HepG2 (cell line): ENCODE results near the gene ADGRG6. TPM values are rescaled to one million over a fixed set of nuclear protein-coding genes. Genes with fewer than 3 reads are reported as not detected.
A peak's percentile ranks its signal among the peaks of the same experiment; 100 is the strongest.

Source experiments
- GABPB1 ChIP-seq: IDR thresholded peaks from 2 replicates; pipeline ENCODE4 v1.6.1; 2016; ENCODE audit warnings: mild to moderate bottlenecking, missing genetic modification reagents, moderate library complexity, missing compliant biosample characterization
- KMT2A ChIP-seq: sonication (generic); formaldehyde crosslinking; IDR thresholded peaks from 2 replicates; pipeline ENCODE4 v1.4.0; 2020; ENCODE audit warnings: missing genetic modification reagents
- MEIS2 ChIP-seq: sonication (generic); formaldehyde crosslinking; IDR thresholded peaks from 2 replicates; pipeline ENCODE4 v1.9.0; 2021; ENCODE audit warnings: mild to moderate bottlenecking, missing genetic modification reagents
- MZF1 ChIP-seq: sonication (generic); formaldehyde crosslinking; IDR thresholded peaks from 2 replicates; pipeline ENCODE4 v1.8.1; 2023; ENCODE audit warnings: mild to moderate bottlenecking, missing genetic modification reagents, borderline replicate concordance
- NR2F6 ChIP-seq, 2 experiments: IDR thresholded peaks; 2 replicates each; pipeline ENCODE4 v1.6.1; 2016; ENCODE audit warnings: antibody characterized with exemption in 1 of 2, mild to moderate bottlenecking in 1 of 2
- PHF5A ChIP-seq: IDR thresholded peaks from one replicate; pipeline ENCODE4 v1.6.1; 2018; ENCODE audit warnings: low read depth, missing genetic modification reagents; ENCODE audit not compliant: unreplicated experiment
- PITX1 ChIP-seq: sonication (generic); formaldehyde crosslinking; IDR thresholded peaks from 2 replicates; pipeline ENCODE4 v1.5.1; 2020; ENCODE audit warnings: mild to moderate bottlenecking, missing genetic modification reagents
- PRMT3 ChIP-seq: sonication (generic); formaldehyde crosslinking; IDR thresholded peaks from 2 replicates; pipeline ENCODE4 v1.8.1; 2022; ENCODE audit warnings: low read depth, mild to moderate bottlenecking, moderate library complexity, missing genetic modification reagents, borderline replicate concordance
- STAG1 ChIP-seq: sonication (generic); formaldehyde crosslinking; IDR thresholded peaks from 2 replicates; pipeline ENCODE4 v1.4.0; 2020; ENCODE audit warnings: missing genetic modification reagents
- TCF7L2 ChIP-seq: IDR thresholded peaks from 2 replicates; pipeline ENCODE4 v1.6.1; 2011; ENCODE audit warnings: mild to moderate bottlenecking, low read depth, low read length, moderate library complexity
- TP53 ChIP-seq: sonication (generic); formaldehyde crosslinking; conservative IDR thresholded peaks from 2 replicates; pipeline ENCODE4 v1.4.0; 2020; ENCODE audit warnings: missing genetic modification reagents
- U2AF2 ChIP-seq: fragments of 200-400 bp; formaldehyde crosslinking; IDR thresholded peaks from 2 replicates; pipeline ENCODE4 v1.6.1; 2017; ENCODE audit warnings: low read depth, mild to moderate bottlenecking, low read length
- ZBTB21 ChIP-seq: sonication (generic); formaldehyde crosslinking; IDR thresholded peaks from 2 replicates; pipeline ENCODE4 v1.4.0; 2020; ENCODE audit warnings: missing genetic modification reagents
- ZNF337 ChIP-seq: sonication (generic); formaldehyde crosslinking; IDR thresholded peaks from 2 replicates; pipeline ENCODE4 v1.5.1; 2020; ENCODE audit warnings: missing genetic modification reagents, low read depth, mild to moderate bottlenecking, borderline replicate concordance
- ZNF850 ChIP-seq: sonication (generic); formaldehyde crosslinking; conservative IDR thresholded peaks from 2 replicates; pipeline ENCODE4 v1.9.0; 2021; ENCODE audit warnings: mild to moderate bottlenecking, missing genetic modification reagents
- ZNF883 ChIP-seq: sonication (generic); formaldehyde crosslinking; IDR thresholded peaks from 2 replicates; pipeline ENCODE4 v1.5.1; 2020; ENCODE audit warnings: mild to moderate bottlenecking, missing genetic modification reagents; ENCODE audit errors: not compliant biosample characterization
- polyA plus RNA-seq, 8 experiments: library from polyadenylated mRNA; depleted of rRNA in 3 of 8; stranded (reverse) in 7 of 8; unstranded in 1 of 8; fragments of >200 nt; fragmentation: Illumina TruSeq in 4 of 8; extraction: Trizol in 4 of 8; gene quantifications; 2 replicates each; pipeline versions ENCODE4 v1.2.1 to v1.2.3, GENCODE V29; 2011 to 2016; ENCODE audit warnings: low read depth in 4 of 8, missing spikeins in 1 of 8, mixed read lengths in 1 of 8; ENCODE audit not compliant: insufficient read depth in 1 of 8
- total RNA-seq, 5 experiments: library from RNA; depleted of rRNA; stranded (reverse); fragments of >200 nt; fragmentation: Illumina TruSeq; extraction: Trizol; gene quantifications; 2 replicates each; pipeline ENCODE4 v1.2.3, GENCODE V29; 2016; ENCODE audit warnings: low read depth in 1 of 5
- TF ChIP-seq, protein P1 (sequence below): sonication (generic); formaldehyde crosslinking; IDR thresholded peaks from 2 replicates; pipeline ENCODE4 v1.5.0; 2020; ENCODE audit warnings: mild to moderate bottlenecking, missing genetic modification reagents, borderline replicate concordance
- TF ChIP-seq, protein P2 (sequence below), 2 experiments: sonication (generic) in 1 of 2; formaldehyde crosslinking in 1 of 2; IDR thresholded peaks; 2 replicates each; pipeline versions ENCODE4 v1.4.0 to v1.6.1; 2016 to 2020; ENCODE audit warnings: borderline replicate concordance in 1 of 2, low read depth in 1 of 2, mild to moderate bottlenecking in 1 of 2, missing genetic modification reagents in 1 of 2
- TF ChIP-seq, protein P3 (sequence below): sonication (generic); formaldehyde crosslinking; IDR thresholded peaks from 2 replicates; pipeline ENCODE4 v1.4.0; 2020; ENCODE audit warnings: missing genetic modification reagents

Gene ADGRG6
- total and polyA plus RNA-seq, 2 of the 13 experiments (the other 11 are each of a cell fraction or from before 2014, with no cell fraction given) = 129 to 249 TPM

DNA sequence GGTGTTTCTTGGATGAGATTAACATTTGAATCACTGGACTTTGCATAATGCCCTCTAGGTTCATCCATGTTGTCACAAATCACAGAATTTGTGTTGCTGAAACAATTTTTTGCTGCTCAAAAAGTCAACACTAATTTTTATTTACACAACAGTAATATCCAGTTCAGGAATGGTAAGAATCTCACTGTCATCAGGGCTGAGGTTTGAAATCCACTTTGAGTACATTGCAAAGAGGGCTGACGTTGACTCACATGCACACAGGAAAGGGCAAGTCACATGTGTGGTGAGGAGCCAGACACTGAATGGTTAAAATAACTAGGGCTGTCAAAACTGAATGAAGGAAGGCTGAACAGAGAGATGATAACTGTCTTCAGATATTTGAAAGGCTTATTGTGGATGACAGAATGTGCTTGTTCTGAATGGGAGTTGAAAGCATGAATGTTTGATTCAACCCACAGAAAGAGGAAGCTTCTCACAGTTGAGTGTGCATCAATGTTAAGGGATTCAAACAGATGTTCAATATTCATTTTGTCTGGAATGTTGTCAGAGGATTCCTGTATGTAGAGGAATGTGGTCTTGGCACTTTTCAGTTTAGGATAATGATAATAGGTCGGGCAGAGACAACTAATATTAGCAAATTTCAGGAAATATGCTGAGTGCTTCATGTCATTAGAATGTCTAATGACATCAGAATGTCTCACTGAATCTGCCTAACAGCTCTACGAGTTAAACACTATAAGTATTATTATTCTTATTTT lies 3.6 kb upstream of the ADGRG6 start (continued):
- peak; percentile 55; the same call in 1 of the 2 replicates for TF ChIP-seq KMT2A (CRISPR knock-in tag)
- TF ChIP-seq GABPB1 (CRISPR knock-in tag) = peak; percentile 34; the same call in 1 of the 2 replicates
- TF ChIP-seq MEIS2 = no peak
- TF ChIP-seq U2AF2 = no peak
- peak; percentile 52; the same call in 1 of the 2 replicates for TF ChIP-seq NR2F6 (IDR thresholded peaks at IDR 0.05)
- peak; percentile 73 for TF ChIP-seq NR2F6 (CRISPR knock-in tag; IDR thresholded peaks at IDR 0.05)
- TF ChIP-seq, protein P1, sequence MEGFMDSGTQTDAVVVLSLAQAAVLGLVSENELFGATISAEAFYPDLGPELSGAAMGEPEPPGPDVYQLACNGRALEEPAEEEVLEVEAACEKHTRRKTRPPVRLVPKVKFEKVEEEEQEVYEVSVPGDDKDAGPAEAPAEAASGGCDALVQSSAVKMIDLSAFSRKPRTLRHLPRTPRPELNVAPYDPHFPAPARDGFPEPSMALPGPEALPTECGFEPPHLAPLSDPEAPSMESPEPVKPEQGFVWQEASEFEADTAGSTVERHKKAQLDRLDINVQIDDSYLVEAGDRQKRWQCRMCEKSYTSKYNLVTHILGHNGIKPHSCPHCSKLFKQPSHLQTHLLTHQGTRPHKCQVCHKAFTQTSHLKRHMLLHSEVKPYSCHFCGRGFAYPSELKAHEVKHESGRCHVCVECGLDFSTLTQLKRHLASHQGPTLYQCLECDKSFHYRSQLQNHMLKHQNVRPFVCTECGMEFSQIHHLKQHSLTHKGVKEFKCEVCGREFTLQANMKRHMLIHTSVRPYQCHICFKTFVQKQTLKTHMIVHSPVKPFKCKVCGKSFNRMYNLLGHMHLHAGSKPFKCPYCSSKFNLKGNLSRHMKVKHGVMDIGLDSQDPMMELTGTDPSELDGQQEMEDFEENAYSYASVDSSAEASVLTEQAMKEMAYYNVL (CRISPR knock-in tag) = 0 out of 2 replicates have a peak, but pooled peaks have one; percentile 27
- TF ChIP-seq PRMT3 (CRISPR knock-in tag) = 0 out of 2 replicates have a peak, but pooled peaks have one; percentile 29
- TF ChIP-seq ZNF850 (CRISPR knock-in tag) = no peak
- TF ChIP-seq ZNF883 (CRISPR knock-in tag) = no peak
- TF ChIP-seq PITX1 = peak; percentile 82
- no peak for TF ChIP-seq MZF1 (CRISPR knock-in tag)
- TF ChIP-seq TP53 (CRISPR knock-in tag) = no peak
- TF ChIP-seq, protein P2, sequence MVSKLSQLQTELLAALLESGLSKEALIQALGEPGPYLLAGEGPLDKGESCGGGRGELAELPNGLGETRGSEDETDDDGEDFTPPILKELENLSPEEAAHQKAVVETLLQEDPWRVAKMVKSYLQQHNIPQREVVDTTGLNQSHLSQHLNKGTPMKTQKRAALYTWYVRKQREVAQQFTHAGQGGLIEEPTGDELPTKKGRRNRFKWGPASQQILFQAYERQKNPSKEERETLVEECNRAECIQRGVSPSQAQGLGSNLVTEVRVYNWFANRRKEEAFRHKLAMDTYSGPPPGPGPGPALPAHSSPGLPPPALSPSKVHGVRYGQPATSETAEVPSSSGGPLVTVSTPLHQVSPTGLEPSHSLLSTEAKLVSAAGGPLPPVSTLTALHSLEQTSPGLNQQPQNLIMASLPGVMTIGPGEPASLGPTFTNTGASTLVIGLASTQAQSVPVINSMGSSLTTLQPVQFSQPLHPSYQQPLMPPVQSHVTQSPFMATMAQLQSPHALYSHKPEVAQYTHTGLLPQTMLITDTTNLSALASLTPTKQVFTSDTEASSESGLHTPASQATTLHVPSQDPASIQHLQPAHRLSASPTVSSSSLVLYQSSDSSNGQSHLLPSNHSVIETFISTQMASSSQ (IDR thresholded peaks at IDR 0.05; ENCODE audit: low read depth) = no peak
- TF ChIP-seq, protein P2 (CRISPR knock-in tag; IDR thresholded peaks at IDR 0.05; ENCODE audit: borderline replicate concordance) = peak; percentile 20; the same call in 1 of the 2 replicates
- TF ChIP-seq STAG1 (CRISPR knock-in tag) = no peak
- TF ChIP-seq ZBTB21 (CRISPR knock-in tag) = no peak
- TF ChIP-seq, protein P3, sequence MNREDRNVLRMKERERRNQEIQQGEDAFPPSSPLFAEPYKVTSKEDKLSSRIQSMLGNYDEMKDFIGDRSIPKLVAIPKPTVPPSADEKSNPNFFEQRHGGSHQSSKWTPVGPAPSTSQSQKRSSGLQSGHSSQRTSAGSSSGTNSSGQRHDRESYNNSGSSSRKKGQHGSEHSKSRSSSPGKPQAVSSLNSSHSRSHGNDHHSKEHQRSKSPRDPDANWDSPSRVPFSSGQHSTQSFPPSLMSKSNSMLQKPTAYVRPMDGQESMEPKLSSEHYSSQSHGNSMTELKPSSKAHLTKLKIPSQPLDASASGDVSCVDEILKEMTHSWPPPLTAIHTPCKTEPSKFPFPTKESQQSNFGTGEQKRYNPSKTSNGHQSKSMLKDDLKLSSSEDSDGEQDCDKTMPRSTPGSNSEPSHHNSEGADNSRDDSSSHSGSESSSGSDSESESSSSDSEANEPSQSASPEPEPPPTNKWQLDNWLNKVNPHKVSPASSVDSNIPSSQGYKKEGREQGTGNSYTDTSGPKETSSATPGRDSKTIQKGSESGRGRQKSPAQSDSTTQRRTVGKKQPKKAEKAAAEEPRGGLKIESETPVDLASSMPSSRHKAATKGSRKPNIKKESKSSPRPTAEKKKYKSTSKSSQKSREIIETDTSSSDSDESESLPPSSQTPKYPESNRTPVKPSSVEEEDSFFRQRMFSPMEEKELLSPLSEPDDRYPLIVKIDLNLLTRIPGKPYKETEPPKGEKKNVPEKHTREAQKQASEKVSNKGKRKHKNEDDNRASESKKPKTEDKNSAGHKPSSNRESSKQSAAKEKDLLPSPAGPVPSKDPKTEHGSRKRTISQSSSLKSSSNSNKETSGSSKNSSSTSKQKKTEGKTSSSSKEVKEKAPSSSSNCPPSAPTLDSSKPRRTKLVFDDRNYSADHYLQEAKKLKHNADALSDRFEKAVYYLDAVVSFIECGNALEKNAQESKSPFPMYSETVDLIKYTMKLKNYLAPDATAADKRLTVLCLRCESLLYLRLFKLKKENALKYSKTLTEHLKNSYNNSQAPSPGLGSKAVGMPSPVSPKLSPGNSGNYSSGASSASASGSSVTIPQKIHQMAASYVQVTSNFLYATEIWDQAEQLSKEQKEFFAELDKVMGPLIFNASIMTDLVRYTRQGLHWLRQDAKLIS = no peak
- TF ChIP-seq TCF7L2 = no peak
- TF ChIP-seq PHF5A (CRISPR knock-in tag) = peak; percentile 90
- TF ChIP-seq ZNF337 = peak; percentile 75; the same call in 1 of the 2 replicates
